Dermis microvascular lymphatic vessel endothelial cell (primary cell): ENCODE results near the gene NOP9. TPM values are rescaled to one million over a fixed set of nuclear protein-coding genes. Genes with fewer than 3 reads are reported as not detected.

ENCODE experiments used
- DNase-seq, 2 donors: peaks; one replicate each; pipeline versions ENCODE4 v3.0.0 to v3.0.0-alpha.2; 2010; ENCODE audit warnings: low read depth in 2 of 2
- total RNA-seq: library from RNA; depleted of rRNA; stranded (reverse); fragments of >200 nt; gene quantifications from 2 replicates; pipeline ENCODE4 v1.2.1, GENCODE V29; 2014

Gene NOP9
- total RNA-seq, 1 donor from 2014 or later, result 23.0 TPM

DNA sequence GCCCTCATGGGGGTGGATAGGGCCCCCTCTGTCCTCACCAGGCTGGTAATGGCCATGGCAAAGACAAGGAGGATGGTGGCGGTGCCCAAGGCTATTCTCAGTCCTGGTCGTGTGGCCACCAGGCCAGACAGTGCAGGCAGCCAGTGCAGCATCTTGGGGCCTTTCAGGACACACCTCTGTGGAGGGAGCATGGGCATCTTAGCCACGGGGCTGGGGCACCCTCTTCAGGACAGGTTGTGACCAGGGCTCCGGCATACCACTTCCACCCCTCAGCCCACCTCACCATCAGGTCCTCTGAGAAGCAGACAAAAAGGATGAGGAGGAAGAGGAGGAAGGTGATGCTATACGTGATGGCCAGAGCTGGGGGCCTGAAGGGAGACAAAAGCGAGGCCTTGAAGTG, 24.4 kb downstream of the NOP9 start:
- DNase-seq, result no peak

DNA sequence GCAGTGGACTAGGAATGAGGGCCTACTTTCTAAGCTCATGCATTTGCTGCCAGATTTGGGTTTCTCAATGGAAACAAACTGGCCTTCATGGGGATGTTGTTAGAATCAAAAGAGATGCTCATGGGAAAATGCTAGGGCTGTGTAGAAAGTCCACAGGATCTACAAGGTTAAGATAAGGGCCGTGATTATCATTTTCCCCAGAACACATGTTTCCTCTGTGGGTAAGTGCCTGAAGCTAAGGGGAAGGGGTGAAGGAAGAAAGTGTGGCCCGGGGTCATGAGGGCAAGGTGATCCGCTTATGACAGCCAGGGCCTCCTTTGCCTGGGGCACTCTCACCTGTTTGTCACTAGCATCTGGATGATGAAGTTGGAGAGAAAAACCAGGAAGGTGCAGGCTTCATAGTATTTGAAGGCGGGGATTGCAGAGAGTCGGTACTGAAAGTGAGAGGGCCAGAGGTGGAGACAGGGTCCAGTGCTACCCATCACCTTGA, 25.4 kb downstream of the NOP9 start:
- no peak for DNase-seq

DNA sequence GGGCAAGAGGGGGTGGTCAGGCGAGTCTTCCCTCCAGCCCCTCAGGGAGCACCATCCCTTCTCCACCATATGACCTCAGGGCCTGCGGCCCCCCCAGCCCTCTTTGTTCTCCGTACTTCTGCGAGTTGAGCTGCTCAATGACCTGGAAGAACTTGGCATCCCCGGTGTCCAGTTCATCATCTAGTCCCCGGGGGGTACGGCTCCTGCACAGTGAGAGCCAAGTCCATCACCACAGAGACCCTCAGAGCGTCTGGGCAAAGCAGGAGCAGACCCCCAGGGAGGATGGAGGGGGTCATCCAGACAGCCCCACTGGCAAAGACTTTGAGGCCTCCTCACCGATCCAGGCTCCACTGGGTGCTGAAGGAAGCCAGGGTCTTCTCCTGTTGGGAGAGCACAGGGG, 26.3 kb downstream of the NOP9 start:
- DNase-seq, result no peak

DNA sequence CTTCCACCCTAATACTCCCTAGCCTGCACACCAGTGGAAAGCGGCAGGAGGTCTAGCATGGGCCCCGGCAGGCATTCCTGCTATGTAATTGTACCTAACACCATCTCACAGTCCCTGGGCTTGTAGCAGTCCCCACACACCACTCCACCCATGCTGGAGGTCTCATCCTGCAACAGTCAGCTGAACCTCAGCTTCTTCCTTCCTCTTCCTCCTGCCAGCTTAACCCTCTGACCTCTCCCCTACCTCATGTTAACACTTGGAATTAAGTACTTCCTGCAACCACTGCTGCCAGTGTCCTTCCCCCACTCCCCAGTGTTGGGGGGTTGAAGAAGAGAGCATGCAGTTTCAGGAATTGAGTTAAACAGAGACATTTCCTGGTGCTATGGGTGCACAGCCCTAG, 27.7 kb downstream of the NOP9 start:
- DNase-seq, result no peak

DNA sequence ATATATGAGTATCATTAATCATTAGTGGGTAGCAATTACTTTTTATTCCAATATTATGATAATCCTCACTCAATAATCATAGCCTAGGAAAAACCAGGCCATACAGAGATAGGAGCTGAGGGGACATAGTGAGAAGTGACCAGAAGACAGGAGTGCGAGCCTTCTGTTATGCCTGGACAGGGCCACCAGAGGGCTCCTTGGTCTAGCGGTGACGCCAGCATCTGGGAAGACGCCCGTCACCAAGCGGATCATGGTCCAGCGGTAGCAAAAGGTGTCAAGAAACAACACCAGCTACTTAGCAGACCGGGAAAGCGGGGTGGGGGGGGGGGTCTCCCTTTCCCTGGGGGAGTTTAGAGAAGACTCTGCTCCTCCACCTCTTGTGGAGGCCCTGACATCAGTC, 28.3 kb downstream of the NOP9 start:
- peak in 1 of 2 donors; percentile 28 for DNase-seq

DNA sequence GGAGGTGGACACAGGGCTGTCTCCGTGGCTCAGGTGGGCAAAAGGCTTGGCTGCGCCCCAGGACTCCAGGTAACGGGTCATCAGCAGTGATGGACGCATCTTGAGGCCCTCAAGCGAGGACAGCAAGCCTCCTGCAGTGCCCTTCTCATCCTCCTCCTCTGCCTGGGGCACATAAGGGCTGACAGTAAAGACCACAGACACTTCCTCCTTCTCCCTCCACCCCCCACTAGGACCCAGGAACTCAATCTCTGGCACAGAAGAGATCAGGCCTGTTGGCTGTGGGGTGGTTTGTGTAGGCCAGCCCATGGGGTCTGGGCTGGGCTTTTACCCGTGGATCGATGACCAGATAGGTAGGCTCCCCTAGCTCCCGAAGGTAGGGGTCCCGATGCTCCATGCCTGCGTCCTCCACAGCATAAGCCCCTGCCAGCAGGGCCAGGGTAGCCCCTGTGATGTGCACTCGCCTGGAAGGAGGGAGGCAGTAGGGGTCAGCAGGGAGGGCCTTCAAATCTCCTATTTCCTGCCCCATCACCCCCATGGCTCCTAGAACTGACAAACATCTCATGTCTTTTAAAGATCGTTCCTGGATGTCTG, 29.5 kb downstream of the NOP9 start:
- DNase-seq, result no peak

DNA sequence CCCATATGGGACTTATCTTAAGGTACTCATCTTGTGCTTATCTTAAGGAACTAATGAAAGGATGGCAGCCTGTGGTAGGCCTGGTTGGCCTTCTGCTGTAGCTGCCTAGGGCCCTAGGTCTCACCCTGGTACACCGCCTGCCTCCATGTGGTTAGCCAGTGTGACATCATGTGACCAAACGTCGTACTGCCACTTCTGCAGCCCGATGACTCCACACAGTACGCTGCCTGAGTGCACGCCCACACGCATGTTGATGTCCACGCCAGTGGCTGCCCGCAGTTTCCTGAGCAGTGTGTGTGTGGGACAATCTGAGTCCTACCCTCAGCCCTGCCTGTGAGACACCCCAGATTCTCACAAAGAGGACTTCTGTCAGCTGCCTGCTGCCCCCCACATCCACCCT, 30.1 kb downstream of the NOP9 start:
- no peak for DNase-seq

DNA sequence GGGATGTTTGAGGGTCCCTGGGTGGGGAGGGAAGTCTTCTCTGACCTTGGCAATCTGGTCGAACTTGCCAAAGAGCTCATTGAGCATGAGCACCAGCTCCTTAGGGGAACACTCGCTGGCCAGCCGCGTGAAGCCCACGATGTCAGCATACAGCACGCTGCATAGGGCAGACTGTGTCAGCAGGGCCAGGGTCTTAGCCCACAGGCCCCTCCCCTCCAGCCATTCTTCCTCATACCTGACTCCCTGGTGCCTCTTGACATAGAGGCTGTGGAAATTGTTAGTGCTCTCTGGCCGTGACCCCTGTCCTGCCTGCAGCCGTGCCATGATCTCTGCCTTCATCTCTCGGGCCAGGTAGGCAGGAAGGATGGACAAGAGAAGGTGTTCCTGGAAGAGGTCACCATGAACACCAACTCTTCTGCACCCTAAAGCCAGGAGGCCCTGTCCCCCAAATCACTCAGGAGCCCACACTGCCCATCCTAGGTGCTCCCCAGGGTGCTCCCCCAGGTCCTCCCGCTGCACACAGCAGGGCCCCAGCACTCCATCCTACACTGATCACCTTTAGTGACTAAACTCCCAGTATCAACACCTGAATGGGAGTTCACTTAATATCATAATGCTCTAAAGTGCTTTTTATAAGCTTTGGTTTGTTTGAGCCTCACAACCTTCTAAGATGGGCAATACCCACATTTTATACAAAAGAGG, 31.5 kb downstream of the NOP9 start:
- DNase-seq, result no peak

DNA sequence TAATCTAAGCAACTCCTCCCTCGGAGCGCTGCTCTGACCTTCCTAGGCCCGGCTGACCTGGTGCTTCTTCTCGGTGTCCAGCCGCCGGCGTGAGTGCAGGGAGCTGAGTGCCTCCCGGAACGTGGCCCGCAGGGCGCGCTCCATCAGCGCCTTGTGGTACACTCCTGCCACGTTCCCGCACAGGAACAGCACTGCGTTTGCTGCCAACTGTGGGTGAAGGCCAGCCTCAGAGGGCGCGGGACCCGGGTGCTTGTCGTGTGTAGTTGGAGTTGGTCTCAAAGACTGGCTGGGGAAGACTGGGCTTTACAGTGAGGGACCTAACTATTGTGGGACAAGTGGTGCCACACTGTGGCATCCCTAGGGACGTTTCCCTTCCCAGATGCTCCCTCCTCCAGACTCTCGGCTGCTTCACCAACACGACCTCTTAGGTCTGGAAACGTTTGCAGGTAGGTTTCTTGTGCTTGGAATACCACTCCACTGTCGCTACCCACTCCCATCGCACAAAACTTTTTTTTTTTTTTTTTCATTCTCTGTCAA, 32.1 kb downstream of the NOP9 start:
- DNase-seq, result no peak

DNA sequence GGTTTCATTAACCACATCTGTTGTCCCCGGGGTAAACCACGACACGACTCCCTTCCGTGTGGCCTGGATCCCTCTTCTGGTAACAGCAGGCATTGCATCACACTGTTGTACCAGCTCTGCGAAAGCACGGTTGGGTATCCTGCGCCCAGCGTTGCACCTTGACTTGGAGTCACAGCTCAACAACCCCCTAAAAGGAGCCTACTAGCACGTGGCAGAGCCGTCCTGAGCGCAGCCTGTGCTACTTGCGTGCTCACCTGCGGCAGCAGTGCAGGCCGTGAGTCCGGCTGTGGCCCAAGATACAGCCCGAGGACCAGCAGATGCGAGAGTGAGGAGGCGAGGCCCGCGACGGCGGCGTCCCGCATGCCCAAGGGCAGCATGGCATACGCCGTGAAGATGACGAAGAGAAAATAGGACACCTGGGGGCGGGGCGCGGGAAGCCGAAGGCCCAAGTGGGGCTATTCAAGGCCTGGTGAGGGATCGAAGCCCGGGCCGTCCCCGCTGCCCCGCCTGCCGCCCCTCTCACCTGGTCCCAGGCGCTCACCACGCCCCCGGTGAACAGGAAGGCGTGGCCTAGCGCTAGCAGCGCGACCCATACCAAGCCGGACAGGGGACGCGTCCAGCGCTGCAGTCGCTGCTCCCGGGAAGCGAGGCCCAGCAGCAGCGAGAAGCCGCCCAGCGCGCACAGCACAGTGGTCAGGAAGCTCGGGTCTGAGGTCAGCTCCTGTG, 32.8 kb downstream of the NOP9 start:
- peak; percentile 36 to 52 for DNase-seq

DNA sequence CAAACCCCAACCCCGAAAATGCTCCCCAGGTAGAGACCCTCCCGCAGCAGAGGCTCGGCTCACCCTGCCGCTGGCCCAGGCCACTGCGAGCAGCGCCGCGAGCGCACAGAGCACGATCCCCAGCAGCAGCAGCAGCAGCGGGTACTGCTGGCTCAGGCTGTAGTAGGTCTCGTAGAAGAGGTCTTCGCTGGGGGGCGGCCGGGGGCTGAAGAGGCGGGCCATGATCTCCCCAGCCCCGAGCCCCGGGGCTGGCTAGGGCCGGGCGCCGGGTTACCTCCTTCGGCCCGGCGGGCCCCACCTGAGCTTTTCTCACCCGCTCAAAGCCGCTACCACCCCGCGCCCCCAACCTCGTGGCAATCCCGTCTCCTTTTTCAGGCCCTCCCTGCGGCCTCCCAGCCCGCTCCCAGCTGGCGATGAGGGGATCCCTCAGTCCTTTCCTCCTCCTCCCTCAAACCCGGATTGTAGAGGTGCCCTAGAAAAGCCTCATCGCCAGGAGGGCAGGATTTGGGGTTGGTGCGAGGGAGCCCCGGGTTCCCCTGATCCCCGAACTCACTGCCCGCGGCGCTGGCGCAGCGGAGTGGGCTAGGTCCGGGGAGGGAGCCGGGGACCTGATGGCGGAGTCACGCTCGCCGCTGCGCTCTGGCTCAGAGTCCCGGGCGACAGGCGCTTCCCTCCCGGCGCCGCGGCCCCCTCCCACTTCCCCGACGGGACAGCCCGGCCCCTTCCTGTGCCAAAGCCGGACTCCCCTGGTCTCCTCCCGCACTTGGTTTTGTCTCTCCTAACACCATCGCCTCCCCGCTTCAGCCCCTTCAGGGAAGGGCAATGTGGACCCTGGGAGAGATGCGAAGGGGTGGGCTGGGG, 35.0 kb downstream of the NOP9 start, which contains the start of gene ADCY4:
Gene ADCY4 (minus strand): TSS at position 641 of the 861 bp plus-strand sequence. CDS start 419 bp downstream, at position 222.
- peak; percentile 36 to 69 for DNase-seq

DNA sequence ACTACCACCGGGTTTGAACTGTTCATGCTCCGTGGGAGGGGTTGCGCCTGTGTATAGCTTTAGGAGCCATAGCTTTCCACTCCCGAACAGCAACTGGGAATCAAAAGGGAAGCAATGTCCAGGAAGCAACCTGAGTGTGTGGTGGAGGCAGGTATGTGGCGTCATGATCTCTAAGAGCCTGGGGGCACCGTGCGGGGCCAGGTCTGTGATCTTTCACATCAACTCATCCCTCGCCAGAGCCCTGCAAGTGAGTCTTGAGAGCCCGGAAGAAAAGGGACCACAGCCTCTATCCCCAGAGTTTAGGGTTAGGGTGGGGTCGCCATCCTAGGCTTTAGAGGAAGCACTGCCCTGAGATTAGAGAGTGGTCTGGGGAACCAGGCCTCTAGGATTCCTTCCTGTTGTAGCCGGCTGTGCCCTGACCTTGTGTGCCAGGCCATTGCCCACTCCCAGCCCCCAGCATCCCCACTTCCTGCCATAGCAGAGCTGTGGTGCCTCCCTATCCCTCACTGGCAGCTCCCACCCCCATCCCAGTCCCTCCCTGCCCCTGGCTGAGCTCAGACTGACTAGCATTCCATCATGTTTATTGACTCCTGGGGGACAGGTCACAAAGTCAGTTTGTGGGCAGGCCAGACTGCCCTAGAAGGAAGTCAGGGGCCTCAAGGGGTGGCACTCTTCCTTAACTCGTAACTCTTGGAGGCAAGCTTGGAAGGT, 36.0 kb downstream of the NOP9 start:
- peak; percentile 36 to 40 for DNase-seq

DNA sequence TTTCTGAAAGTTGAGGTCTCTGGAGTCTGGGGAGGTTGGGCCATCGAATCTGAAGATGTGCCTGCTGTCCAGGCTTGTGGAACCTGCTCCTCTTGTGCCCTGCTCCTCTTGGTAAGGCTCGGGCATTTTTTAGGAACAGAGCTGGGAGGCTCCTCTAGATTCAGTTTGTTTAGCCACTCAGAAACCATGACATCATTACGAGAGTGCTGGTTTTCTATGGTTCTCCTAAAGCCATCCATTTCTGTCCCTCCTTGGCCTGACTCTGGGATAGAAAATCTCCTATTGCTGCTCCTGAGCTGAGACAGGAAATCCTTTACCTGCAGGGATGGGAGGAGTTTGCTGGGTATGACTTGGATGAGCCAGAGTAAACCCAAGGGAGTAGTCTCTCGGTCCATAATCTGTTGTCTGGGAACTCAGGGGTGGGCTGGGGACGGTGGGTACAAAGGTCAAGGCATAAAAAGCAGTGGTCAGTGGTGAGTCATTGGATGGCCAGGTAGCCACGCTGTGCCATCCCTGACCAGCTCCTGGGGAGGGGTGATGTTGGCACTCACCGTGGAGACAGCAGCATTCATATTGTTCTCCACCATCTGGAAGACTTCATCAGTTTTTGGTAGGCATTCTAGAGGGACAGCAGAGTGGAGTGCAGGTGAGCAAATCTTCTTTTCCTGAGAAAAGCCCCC, 37.6 kb downstream of the NOP9 start:
- no peak for DNase-seq

DNA sequence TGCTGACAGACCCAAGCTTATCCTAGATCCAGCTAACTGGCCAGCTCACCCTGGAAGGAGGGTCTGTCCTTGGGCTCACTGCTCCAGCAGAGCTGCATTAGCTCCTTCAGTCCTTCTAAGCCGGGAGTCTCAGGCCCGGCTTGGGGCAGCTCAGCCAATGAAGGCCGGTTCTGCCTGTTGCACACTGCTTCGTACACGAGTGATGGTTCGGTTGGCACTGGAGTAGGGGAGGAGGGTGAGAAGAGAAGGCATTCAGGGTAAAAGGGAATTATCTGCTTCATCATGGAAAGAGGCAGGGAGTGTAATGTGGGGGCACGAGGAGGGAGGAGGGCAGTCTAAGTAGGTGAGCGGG, 38.1 kb downstream of the NOP9 start:
- no peak for DNase-seq

DNA sequence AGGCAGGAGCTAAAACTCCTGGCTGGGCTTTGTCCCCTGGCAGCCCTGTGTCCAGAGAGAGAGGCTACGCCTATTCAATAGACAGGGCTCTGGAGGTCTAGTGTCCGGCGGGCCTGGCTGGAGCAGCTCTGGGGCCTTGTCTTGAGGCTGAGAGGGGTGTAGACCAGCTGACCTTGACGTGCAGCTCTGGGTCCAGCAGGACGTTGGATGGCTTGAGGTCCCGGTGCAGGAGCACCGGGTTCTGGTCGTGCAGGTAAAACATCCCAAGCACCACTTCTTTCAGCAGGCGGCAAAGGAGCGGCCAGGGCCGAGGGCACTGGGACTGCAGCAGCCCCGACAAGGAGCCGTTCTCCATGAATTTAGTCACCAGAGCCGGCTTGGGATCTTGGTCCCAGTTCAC, 39.2 kb downstream of the NOP9 start:
- no peak for DNase-seq

DNA sequence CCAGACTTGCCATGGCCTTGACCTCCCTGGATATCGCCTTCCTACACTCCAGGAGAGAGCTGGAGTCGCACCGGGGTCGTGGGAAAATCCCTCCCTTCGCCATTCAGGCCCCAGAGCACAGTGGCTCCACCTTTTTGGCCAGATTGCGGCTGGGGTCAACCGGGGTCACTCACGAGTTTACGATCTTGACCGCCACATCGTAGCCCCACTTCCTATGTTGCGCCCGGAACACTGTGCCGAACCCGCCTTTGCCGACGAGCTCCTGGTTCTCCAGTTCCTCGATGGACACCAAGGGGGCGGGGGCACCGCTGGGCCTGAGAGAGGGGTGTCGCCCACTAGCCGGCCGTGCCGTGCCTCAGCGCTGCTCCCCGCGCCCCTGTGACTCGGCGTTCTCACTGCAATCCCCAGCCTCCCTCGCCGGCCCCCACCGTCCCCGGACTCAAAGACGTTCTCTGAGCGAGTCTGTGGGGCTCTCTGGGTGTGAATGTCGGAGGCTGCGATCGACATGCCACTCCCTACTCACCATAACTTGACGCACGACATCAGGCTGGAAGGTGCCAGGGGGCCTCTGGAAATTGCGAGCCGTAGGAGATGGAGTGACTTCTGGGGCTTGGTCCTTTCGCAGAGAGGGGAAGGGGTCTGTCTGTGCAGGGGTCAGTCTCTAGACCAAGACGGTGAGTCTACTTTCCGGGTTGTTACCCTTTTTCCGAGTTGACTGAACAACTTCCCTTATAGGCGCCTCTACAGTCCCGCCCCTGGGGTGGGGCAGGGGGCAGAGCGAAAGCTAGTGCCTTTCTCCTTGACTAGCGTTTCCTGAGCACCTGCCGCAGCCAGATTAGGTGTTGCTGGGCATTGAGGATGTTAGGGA, 39.9 kb downstream of the NOP9 start, which contains the start of gene RIPK3:
Gene RIPK3 (minus strand): TSS at position 708 of the 868 bp plus-strand sequence. CDS start 165 bp downstream, at position 543.
- DNase-seq, result peak in 1 of 2 donors; percentile 17

DNA sequence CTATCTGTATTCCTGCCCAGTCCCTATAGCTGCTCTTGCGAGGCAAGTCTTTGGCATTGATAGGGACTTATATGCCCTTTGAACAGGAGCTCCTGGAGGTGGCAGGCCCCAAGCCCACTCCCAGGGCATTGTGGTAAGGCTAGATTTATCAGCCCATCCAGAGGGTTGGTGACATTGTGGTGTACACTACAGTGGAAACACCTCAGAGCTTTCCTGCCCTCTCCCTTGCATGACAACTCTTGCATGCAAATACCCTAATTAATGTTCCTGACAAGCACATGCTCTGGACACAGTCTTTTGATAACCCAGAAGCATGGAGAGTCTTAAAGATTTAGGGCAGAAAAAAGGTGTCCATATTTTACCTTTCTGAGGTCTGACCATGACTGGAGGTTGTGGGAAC, 41.0 kb downstream of the NOP9 start:
- DNase-seq, result no peak

DNA sequence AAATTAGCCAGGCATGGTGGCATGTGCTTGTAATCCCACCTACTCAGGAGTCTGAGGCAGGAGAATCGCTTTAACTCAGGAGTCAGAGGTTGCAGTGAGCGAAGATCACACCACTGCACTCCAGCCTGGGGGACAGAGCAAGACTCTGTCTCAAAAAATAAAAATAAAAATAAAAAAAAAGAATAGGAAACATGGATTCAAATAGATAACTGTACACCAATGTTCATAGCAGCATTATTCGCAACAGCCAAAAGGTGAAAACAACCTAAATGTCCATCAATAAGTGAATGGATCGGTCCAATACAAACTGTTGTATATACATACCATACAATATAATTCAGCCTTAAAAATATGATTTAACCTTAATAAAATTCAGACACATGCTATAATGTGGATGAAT, 43.2 kb downstream of the NOP9 start:
- DNase-seq, result no peak
